Measurements from ENCODE around the gene CRIP1. TPM values are rescaled to one million over a fixed set of nuclear protein-coding genes. Genes with fewer than 3 reads are reported as not detected.

The CRIP1 gene
- total RNA-seq (2013): 350 TPM
- polyA plus RNA-seq (1,000 to 10,000 TPM in 2 of 3 donors, 100 to 1,000 TPM in 1; 688 to 2,084 (median 1,032) TPM), polyA minus RNA-seq (96.4 and 142 TPM in 2 replicates), total RNA-seq (3.4 to 44.2 (median 13.4) reads per million in 11 experiments)

- no peaks in the 10 kb centered on the region for H3K79me2 ChIP-seq (ENCODE audit: insufficient read depth, low read length)
- peaks cover 69 to 81% of the 10 kb centered on the region in 2 donors for H3K4me1 ChIP-seq (ENCODE audit: control insufficient read depth in 1 of 2, insufficient read depth in 2 of 2, low read length in 2 of 2)
- H3K27me3 ChIP-seq (ENCODE audit: control insufficient read depth in 2 of 2, insufficient read depth in 2 of 2, low read length in 2 of 2): peaks cover 2 to 39% of the 10 kb centered on the region in 2 donors
- peak within 1 kb of the TSS; percentile 95 for H3K9ac ChIP-seq (ENCODE audit: insufficient read depth, low read length, poor library complexity, severe bottlenecking)
- peak; percentile 6 for TF ChIP-seq CTCF (IDR thresholded peaks at IDR 0.05)
- peak within 1 kb of the TSS; percentile 79 to 94 for H3K27ac ChIP-seq (ENCODE audit: low read depth in 1 of 2, low read length in 2 of 2)
- peaks cover 0 to 6% (median 2%) of the 10 kb centered on the region in 7 donors for H3K9me3 Mint-ChIP-seq
- H3K36me3 Mint-ChIP-seq: peaks cover 5 to 12% of the 10 kb centered on the region in 2 donors
- peak within 1 kb of the TSS; percentile 82 for H3K4me2 ChIP-seq (replicated peaks; ENCODE audit: extremely low read depth, low read length, poor library complexity, severe bottlenecking)
- H3K9me3 ChIP-seq (replicated peaks in 1 of 2; ENCODE audit: control insufficient read depth in 1 of 2, insufficient read depth in 1 of 2, low read length in 2 of 2): no peaks in the 10 kb centered on the region
- peaks cover 55% of the 10 kb centered on the region for H3K4me1 Mint-ChIP-seq
- H4K20me1 ChIP-seq (ENCODE audit: insufficient read depth, low read length): peaks cover 13% of the 10 kb centered on the region
- H3K4me3 Mint-ChIP-seq: peak within 1 kb of the TSS; percentile 80 to 87
- peaks cover 0 to 3% of the 10 kb centered on the region in 2 donors for H3K36me3 ChIP-seq (replicated peaks in 1 of 2; ENCODE audit: control insufficient read depth in 1 of 2, insufficient read depth in 2 of 2, low read length in 2 of 2)
- DNase-seq: peak in 2 of 3 donors; percentile 14 to 53
- peak within 1 kb of the TSS; percentile 67 to 94 (median 91) for H3K27ac Mint-ChIP-seq
- WGBS (ENCODE audit: insufficient coverage): 8% methylated on average over 55 of the region's 56 CpGs
- peaks cover 31 to 53% (median 34%) of the 10 kb centered on the region in 3 donors for H3K27me3 Mint-ChIP-seq (ENCODE audit: low read depth in 3 of 3)
- H3K4me3 ChIP-seq (replicated peaks in 1 of 3; ENCODE audit: low read depth in 2 of 3, low read length in 3 of 3): peak within 1 kb of the TSS; percentile 58 to 89 (median 72)
- H2AFZ ChIP-seq (ENCODE audit: insufficient read depth, low read depth, low read length, poor library complexity, severe bottlenecking): peak within 1 kb of the TSS; percentile 50
- intact Hi-C loops (cut with micrococcal nuclease): loop anchor here in 1 of 2 donors (10.0 kb wide), 1 partner anchor 422 kb away; the partner anchor contains the start of gene GPR132
These were observed at the start of gene CRIP1 for GRCh38 chr14:105486163-105486973. Gene CRIP1, plus strand, starts transcription at chr14:105486886. Its CDS starts 374 bp downstream, at chr14:105487260.

GRCh38 chr14:105436891-105437722, 49.6 kb upstream of the CRIP1 start:
- WGBS (ENCODE audit: insufficient coverage): 94% methylated on average over 30 of the region's 31 CpGs
- no peak overlapping the region for H3K4me3 ChIP-seq (replicated peaks in 1 of 3; ENCODE audit: low read depth in 2 of 3, low read length in 3 of 3)
- intact Hi-C loops (cut with micrococcal nuclease): no loop called here
- no peak overlapping the region for H3K4me2 ChIP-seq (replicated peaks; ENCODE audit: extremely low read depth, low read length, poor library complexity, severe bottlenecking)
- no peaks in the 10 kb centered on the region for H3K27me3 Mint-ChIP-seq (ENCODE audit: low read depth in 3 of 3)
- no peak for DNase-seq
- peaks cover 7% of the 10 kb centered on the region for H3K4me1 Mint-ChIP-seq
- H3K36me3 ChIP-seq (replicated peaks in 1 of 2; ENCODE audit: control insufficient read depth in 1 of 2, insufficient read depth in 2 of 2, low read length in 2 of 2): peaks cover 12 to 32% of the 10 kb centered on the region in 2 donors
- H3K36me3 Mint-ChIP-seq: peaks cover 7 to 45% of the 10 kb centered on the region in 2 donors
- peaks cover 51% of the 10 kb centered on the region for H3K79me2 ChIP-seq (ENCODE audit: insufficient read depth, low read length)
- H2AFZ ChIP-seq (ENCODE audit: insufficient read depth, low read depth, low read length, poor library complexity, severe bottlenecking): no peak overlapping the region
- peaks cover 62% of the 10 kb centered on the region for H4K20me1 ChIP-seq (ENCODE audit: insufficient read depth, low read length)
- H3K9me3 Mint-ChIP-seq: no peaks in the 10 kb centered on the region
- H3K27me3 ChIP-seq (ENCODE audit: control insufficient read depth in 2 of 2, insufficient read depth in 2 of 2, low read length in 2 of 2): no peaks in the 10 kb centered on the region
- no peaks in the 10 kb centered on the region for H3K4me1 ChIP-seq (ENCODE audit: control insufficient read depth in 1 of 2, insufficient read depth in 2 of 2, low read length in 2 of 2)
- no peak overlapping the region for H3K9ac ChIP-seq (ENCODE audit: insufficient read depth, low read length, poor library complexity, severe bottlenecking)
- no peaks in the 10 kb centered on the region for H3K9me3 ChIP-seq (replicated peaks in 1 of 2; ENCODE audit: control insufficient read depth in 1 of 2, insufficient read depth in 1 of 2, low read length in 2 of 2)
- no peak for TF ChIP-seq CTCF (IDR thresholded peaks at IDR 0.05)
- H3K4me3 Mint-ChIP-seq: no peak overlapping the region
- H3K27ac ChIP-seq (ENCODE audit: low read depth in 1 of 2, low read length in 2 of 2): no peak overlapping the region
- H3K27ac Mint-ChIP-seq: no peak overlapping the region

All from CD14-positive monocyte (primary cell).